GM23338 (cell line): ENCODE data around the gene SOD3. TPM values are rescaled to one million over a fixed set of nuclear protein-coding genes. Genes with fewer than 3 reads are reported as not detected.

ENCODE experiments used
- ATAC-seq: fragments of 200-7000 bp; cut with Tn5 transposase; 3 replicates; pipeline ENCODE4 v1.9.1; 2020
- DNase-seq: peaks from one replicate; pipeline ENCODE4 v3.0.0-alpha.2; 2015; ENCODE audit warnings: low spot score
- H2AFZ ChIP-seq: fragments of 200-600 bp; sonication (generic); 2 replicates; pipeline ENCODE4 v1.8.0; 2016; ENCODE audit warnings: antibody characterized with exemption, mild to moderate bottlenecking, moderate library complexity
- H3F3A ChIP-seq: fragments of 200-600 bp; sonication (generic); replicated peaks from 2 replicates; pipeline ENCODE4 v1.8.0; 2017; ENCODE audit warnings: antibody characterized with exemption, mixed run types, low read depth
- H3K27ac ChIP-seq: fragments of 200-600 bp; sonication (generic); 2 replicates; pipeline ENCODE4 v1.6.1; 2016; ENCODE audit warnings: low read depth
- H3K27me3 ChIP-seq: fragments of 200-600 bp; sonication (generic); 2 replicates; pipeline ENCODE4 v1.8.0; 2016; ENCODE audit warnings: mild to moderate bottlenecking, mixed run types, moderate library complexity; ENCODE audit not compliant: insufficient read depth
- H3K36me3 ChIP-seq: fragments of 200-600 bp; sonication (generic); 2 replicates; pipeline ENCODE4 v1.8.0; 2016; ENCODE audit warnings: mild to moderate bottlenecking; ENCODE audit not compliant: insufficient read depth
- H3K4me1 ChIP-seq: fragments of 200-600 bp; sonication (generic); 2 replicates; pipeline ENCODE4 v1.8.0; 2016; ENCODE audit warnings: mild to moderate bottlenecking, moderate library complexity; ENCODE audit not compliant: insufficient read depth
- H3K4me2 ChIP-seq: fragments of 200-600 bp; sonication (generic); 2 replicates; pipeline ENCODE4 v1.7.1; 2017; ENCODE audit warnings: mixed run types
- H3K4me3 ChIP-seq: fragments of 200-600 bp; sonication (generic); 2 replicates; pipeline ENCODE4 v1.6.1; 2016; ENCODE audit warnings: mixed run types
- H3K79me2 ChIP-seq: fragments of 200-600 bp; sonication (generic); replicated peaks from 2 replicates; pipeline ENCODE4 v1.8.0; 2017; ENCODE audit warnings: mild to moderate bottlenecking; ENCODE audit not compliant: insufficient read depth
- H3K9me2 ChIP-seq: fragments of 200-600 bp; sonication (generic); 2 replicates; pipeline ENCODE4 v1.8.0; 2017; ENCODE audit not compliant: insufficient read depth
- H4K20me1 ChIP-seq: fragments of 200-600 bp; sonication (generic); replicated peaks from 2 replicates; pipeline ENCODE4 v1.8.0; 2017; ENCODE audit warnings: mild to moderate bottlenecking; ENCODE audit not compliant: insufficient read depth
- H3K27ac Mint-ChIP-seq: 2 replicates; pipeline ENCODE4 v1.8.0; 2020; ENCODE audit warnings: inconsistent platforms, mild to moderate bottlenecking, moderate library complexity, mixed read lengths
- H3K27me3 Mint-ChIP-seq: 3 replicates; pipeline ENCODE4 v1.8.0; 2022; ENCODE audit warnings: low read depth, mild to moderate bottlenecking, moderate library complexity, mixed read lengths, inconsistent platforms; ENCODE audit not compliant: insufficient read depth, poor library complexity
- H3K36me3 Mint-ChIP-seq: 3 replicates; pipeline ENCODE4 v1.8.0; 2021; ENCODE audit warnings: low read depth, mild to moderate bottlenecking, inconsistent platforms, moderate library complexity, mixed read lengths
- H3K4me1 Mint-ChIP-seq: 3 replicates; pipeline ENCODE4 v1.8.0; 2020; ENCODE audit warnings: mild to moderate bottlenecking, inconsistent platforms, mixed read lengths
- H3K4me3 Mint-ChIP-seq: 3 replicates; pipeline ENCODE4 v1.8.0; 2021; ENCODE audit warnings: moderate library complexity, mild to moderate bottlenecking, inconsistent platforms, mixed read lengths
- H3K9me3 Mint-ChIP-seq: 3 replicates; pipeline ENCODE4 v1.8.0; 2020; ENCODE audit warnings: moderate library complexity, mild to moderate bottlenecking, inconsistent platforms, mixed read lengths
- CREB1 ChIP-seq: fragments of 250-450 bp; sonication (Bioruptor Pico); IDR thresholded peaks from 2 replicates; pipeline ENCODE4 v1.5.0; 2020; ENCODE audit warnings: low read depth, mild to moderate bottlenecking, moderate library complexity
- ETS1 ChIP-seq: IDR thresholded peaks from 2 replicates; pipeline ENCODE4 v1.6.1; 2016; ENCODE audit warnings: antibody characterized with exemption
- EZH2phosphoT487 ChIP-seq: fragments of 200-600 bp; sonication (generic); IDR thresholded peaks from one replicate; pipeline ENCODE4 v1.8.1; 2018; ENCODE audit warnings: antibody characterized with exemption; ENCODE audit not compliant: unreplicated experiment
- JUNB ChIP-seq: IDR thresholded peaks from one replicate; pipeline ENCODE4 v1.6.1; 2016; ENCODE audit warnings: antibody characterized with exemption; ENCODE audit not compliant: unreplicated experiment
- POLR2AphosphoS5 ChIP-seq: IDR thresholded peaks from 2 replicates; pipeline ENCODE4 v1.6.1; 2016; ENCODE audit warnings: antibody characterized with exemption, low read depth
- STAT1 ChIP-seq: IDR thresholded peaks from one replicate; pipeline ENCODE4 v1.6.1; 2016; ENCODE audit warnings: antibody characterized with exemption; ENCODE audit not compliant: unreplicated experiment
- polyA plus RNA-seq: library from polyadenylated mRNA; unstranded; fragments of >200 nt; fragmentation: Nextera tagmentation; extraction: Ambion mirVana; gene quantifications from 2 replicates; pipeline ENCODE4 v1.2.1, GENCODE V29; 2016
- total RNA-seq: library from RNA; depleted of rRNA; stranded (reverse); fragments of >200 nt; shearing (Covaris generic); gene quantifications from 2 replicates; pipeline ENCODE4 v1.2.3, GENCODE V29; 2014
- TF ChIP-seq, protein P1 (sequence below): fragments of 250-450 bp; sonication (Bioruptor Pico); IDR thresholded peaks from 2 replicates; pipeline ENCODE4 v1.5.0; 2020; ENCODE audit warnings: mild to moderate bottlenecking, moderate library complexity
- TF ChIP-seq, protein P2 (sequence below), 2 experiments: fragments of 200-600 bp in 1 of 2; sonication (generic) in 1 of 2; conservative IDR thresholded peaks; 2 replicates each; pipeline versions ENCODE4 v1.5.1 to v1.6.1; 2016 to 2017; ENCODE audit warnings: antibody characterized with exemption in 2 of 2, low read depth in 2 of 2, mild to moderate bottlenecking in 2 of 2, moderate library complexity in 1 of 2

The SOD3 gene
- total and polyA plus RNA-seq, 2 experiments from 2014 or later: 7.5 to 11.8 TPM

DNA sequence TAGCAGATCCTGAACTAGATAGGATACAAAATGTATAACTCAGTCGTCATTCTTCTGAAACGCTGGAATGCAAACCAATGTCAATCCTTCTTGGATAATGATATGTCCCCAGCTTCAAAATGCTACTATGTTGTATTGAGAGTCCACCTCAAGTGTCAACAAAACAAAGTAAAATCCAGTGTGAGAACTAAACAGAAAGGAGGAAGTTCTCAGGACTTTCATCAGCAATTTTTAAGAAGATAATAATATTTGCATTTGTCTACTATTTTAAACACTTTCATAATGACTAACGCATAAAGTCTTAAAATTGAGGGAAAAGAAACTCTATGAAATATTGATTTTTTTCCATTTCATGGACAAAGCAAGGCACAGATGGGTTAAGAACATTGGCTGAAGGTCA lies 36.3 kb downstream of the SOD3 start:
- Histone ChIP-seq H4K20me1 (no peaks in the 10 kb centered on the region), H3K27ac (no peak overlapping the region), H3K4me1 (no peaks in the 10 kb centered on the region), H2AFZ (no peak overlapping the region), H3K4me3 (no peak overlapping the region), H3K79me2 (no peaks in the 10 kb centered on the region), H3K27me3 (no peaks in the 10 kb centered on the region), H3F3A (no peaks in the 10 kb centered on the region), H3K9me2 (peaks cover 12% of the 10 kb centered on the region; the same call in 1 of the 2 replicates), H3K4me2 (no peak overlapping the region), H3K36me3 (no peaks in the 10 kb centered on the region)
- no peak overlapping the region for H3K27ac Mint-ChIP-seq
- no peak overlapping the region for H3K4me3 Mint-ChIP-seq
- H3K27me3 Mint-ChIP-seq: peaks cover 3% of the 10 kb centered on the region
- H3K9me3 Mint-ChIP-seq: no peaks in the 10 kb centered on the region
- H3K4me1 Mint-ChIP-seq: no peaks in the 10 kb centered on the region
- DNase-seq: no peak
- TF ChIP-seq CREB1 (CRISPR knock-in tag): no peak
- TF ChIP-seq JUNB: no peak
- ATAC-seq: no peak
- H3K36me3 Mint-ChIP-seq: peaks cover 3% of the 10 kb centered on the region; the same call in 1 of the 3 replicates

- ATAC-seq (no peak), DNase-seq (no peak)
- Histone ChIP-seq H2AFZ (no peak overlapping the region), H3K4me1 (no peaks in the 10 kb centered on the region), H3F3A (no peaks in the 10 kb centered on the region), H3K9me2 (no peaks in the 10 kb centered on the region), H3K27ac (no peak overlapping the region), H3K27me3 (no peaks in the 10 kb centered on the region), H3K79me2 (no peaks in the 10 kb centered on the region), H3K4me3 (no peak overlapping the region), H3K4me2 (no peak overlapping the region), H3K36me3 (no peaks in the 10 kb centered on the region), H4K20me1 (no peaks in the 10 kb centered on the region)
- Mint-ChIP-seq H3K4me1 (no peaks in the 10 kb centered on the region), H3K36me3 (no peaks in the 10 kb centered on the region), H3K9me3 (no peaks in the 10 kb centered on the region), H3K4me3 (no peak overlapping the region), H3K27ac (no peak overlapping the region), H3K27me3 (no peaks in the 10 kb centered on the region)
- TF ChIP-seq POLR2AphosphoS5: no peak
These were observed 40.3 kb downstream of the SOD3 start for GRCh38 chr4:24835696-24836095.

DNA sequence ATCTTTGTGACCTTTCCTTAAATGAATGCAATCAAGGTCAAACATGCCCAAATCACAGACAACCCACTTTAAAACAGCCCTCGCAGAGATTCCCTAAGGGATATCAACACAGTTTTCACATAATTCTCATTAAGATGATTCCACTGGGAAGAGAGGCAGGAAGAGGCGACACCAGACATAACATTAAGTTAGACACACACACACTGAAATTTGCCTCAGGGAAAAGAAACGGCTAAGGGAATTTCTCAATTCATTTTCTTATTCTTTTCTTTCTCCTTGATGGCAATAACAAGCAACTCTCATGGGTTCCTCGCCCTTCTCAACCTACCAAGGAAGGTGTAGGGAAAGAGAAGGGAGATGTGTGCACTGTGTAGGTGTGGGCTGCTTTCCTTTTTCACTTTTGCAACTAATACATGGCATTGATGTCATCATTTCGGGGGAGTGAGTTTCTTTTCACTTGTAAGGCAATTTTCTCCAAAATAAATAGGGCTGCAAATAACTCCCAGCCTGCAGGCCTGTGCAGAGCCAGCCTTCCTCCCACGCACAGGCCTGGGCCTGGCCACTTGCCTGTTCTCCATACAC lies 41.4 kb downstream of the SOD3 start:
- ATAC-seq (no peak), DNase-seq (no peak)
- no peak overlapping the region for H3K4me2 ChIP-seq
- Mint-ChIP-seq H3K27ac (no peak overlapping the region), H3K27me3 (no peaks in the 10 kb centered on the region), H3K36me3 (no peaks in the 10 kb centered on the region), H3K4me1 (no peaks in the 10 kb centered on the region), H3K9me3 (no peaks in the 10 kb centered on the region), H3K4me3 (no peak overlapping the region)
- no peak overlapping the region for H2AFZ ChIP-seq
- H4K20me1 ChIP-seq: no peaks in the 10 kb centered on the region
- no peaks in the 10 kb centered on the region for H3F3A ChIP-seq
- H3K27ac ChIP-seq: no peak overlapping the region
- no peaks in the 10 kb centered on the region for H3K36me3 ChIP-seq
- H3K4me3 ChIP-seq: no peak overlapping the region
- H3K4me1 ChIP-seq: no peaks in the 10 kb centered on the region
- H3K27me3 ChIP-seq: no peaks in the 10 kb centered on the region
- no peaks in the 10 kb centered on the region for H3K79me2 ChIP-seq
- no peaks in the 10 kb centered on the region for H3K9me2 ChIP-seq
- TF ChIP-seq JUNB: no peak
- TF ChIP-seq, protein P1, sequence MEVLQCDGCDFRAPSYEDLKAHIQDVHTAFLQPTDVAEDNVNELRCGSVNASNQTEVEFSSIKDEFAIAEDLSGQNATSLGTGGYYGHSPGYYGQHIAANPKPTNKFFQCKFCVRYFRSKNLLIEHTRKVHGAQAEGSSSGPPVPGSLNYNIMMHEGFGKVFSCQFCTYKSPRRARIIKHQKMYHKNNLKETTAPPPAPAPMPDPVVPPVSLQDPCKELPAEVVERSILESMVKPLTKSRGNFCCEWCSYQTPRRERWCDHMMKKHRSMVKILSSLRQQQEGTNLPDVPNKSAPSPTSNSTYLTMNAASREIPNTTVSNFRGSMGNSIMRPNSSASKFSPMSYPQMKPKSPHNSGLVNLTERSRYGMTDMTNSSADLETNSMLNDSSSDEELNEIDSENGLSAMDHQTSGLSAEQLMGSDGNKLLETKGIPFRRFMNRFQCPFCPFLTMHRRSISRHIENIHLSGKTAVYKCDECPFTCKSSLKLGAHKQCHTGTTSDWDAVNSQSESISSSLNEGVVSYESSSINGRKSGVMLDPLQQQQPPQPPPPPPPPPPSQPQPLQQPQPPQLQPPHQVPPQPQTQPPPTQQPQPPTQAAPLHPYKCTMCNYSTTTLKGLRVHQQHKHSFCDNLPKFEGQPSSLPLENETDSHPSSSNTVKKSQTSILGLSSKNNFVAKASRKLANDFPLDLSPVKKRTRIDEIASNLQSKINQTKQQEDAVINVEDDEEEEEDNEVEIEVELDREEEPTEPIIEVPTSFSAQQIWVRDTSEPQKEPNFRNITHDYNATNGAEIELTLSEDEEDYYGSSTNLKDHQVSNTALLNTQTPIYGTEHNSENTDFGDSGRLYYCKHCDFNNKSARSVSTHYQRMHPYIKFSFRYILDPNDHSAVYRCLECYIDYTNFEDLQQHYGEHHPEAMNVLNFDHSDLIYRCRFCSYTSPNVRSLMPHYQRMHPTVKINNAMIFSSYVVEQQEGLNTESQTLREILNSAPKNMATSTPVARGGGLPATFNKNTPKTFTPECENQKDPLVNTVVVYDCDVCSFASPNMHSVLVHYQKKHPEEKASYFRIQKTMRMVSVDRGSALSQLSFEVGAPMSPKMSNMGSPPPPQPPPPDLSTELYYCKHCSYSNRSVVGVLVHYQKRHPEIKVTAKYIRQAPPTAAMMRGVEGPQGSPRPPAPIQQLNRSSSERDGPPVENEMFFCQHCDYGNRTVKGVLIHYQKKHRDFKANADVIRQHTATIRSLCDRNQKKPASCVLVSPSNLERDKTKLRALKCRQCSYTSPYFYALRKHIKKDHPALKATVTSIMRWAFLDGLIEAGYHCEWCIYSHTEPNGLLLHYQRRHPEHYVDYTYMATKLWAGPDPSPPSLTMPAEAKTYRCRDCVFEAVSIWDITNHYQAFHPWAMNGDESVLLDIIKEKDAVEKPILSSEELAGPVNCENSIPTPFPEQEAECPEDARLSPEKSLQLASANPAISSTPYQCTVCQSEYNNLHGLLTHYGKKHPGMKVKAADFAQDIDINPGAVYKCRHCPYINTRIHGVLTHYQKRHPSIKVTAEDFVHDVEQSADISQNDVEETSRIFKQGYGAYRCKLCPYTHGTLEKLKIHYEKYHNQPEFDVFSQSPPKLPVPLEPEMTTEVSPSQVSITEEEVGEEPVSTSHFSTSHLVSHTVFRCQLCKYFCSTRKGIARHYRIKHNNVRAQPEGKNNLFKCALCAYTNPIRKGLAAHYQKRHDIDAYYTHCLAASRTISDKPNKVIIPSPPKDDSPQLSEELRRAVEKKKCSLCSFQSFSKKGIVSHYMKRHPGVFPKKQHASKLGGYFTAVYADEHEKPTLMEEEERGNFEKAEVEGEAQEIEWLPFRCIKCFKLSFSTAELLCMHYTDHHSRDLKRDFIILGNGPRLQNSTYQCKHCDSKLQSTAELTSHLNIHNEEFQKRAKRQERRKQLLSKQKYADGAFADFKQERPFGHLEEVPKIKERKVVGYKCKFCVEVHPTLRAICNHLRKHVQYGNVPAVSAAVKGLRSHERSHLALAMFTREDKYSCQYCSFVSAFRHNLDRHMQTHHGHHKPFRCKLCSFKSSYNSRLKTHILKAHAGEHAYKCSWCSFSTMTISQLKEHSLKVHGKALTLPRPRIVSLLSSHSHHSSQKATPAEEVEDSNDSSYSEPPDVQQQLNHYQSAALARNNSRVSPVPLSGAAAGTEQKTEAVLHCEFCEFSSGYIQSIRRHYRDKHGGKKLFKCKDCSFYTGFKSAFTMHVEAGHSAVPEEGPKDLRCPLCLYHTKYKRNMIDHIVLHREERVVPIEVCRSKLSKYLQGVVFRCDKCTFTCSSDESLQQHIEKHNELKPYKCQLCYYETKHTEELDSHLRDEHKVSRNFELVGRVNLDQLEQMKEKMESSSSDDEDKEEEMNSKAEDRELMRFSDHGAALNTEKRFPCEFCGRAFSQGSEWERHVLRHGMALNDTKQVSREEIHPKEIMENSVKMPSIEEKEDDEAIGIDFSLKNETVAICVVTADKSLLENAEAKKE (CRISPR knock-in tag): no peak
- TF ChIP-seq ETS1: no peak
- TF ChIP-seq, protein P2, sequence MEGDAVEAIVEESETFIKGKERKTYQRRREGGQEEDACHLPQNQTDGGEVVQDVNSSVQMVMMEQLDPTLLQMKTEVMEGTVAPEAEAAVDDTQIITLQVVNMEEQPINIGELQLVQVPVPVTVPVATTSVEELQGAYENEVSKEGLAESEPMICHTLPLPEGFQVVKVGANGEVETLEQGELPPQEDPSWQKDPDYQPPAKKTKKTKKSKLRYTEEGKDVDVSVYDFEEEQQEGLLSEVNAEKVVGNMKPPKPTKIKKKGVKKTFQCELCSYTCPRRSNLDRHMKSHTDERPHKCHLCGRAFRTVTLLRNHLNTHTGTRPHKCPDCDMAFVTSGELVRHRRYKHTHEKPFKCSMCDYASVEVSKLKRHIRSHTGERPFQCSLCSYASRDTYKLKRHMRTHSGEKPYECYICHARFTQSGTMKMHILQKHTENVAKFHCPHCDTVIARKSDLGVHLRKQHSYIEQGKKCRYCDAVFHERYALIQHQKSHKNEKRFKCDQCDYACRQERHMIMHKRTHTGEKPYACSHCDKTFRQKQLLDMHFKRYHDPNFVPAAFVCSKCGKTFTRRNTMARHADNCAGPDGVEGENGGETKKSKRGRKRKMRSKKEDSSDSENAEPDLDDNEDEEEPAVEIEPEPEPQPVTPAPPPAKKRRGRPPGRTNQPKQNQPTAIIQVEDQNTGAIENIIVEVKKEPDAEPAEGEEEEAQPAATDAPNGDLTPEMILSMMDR (conservative IDR thresholded peaks at IDR 0.05; ENCODE audit: low read depth in 2 of 2): no peak
- TF ChIP-seq EZH2phosphoT487: no peak
- TF ChIP-seq STAT1: no peak
